Fibroblast of peridontal ligament (primary cell): ENCODE data around the gene CAMK2N1.
A peak's percentile ranks its signal among the peaks of the same experiment; 100 is the strongest.
"Not testable (repeated sequence)": the region's sequence is repeated elsewhere in the genome, so short reads cannot be mapped to it uniquely, and the experiment has no call there.

Source experiments
- DNase-seq: peaks from one replicate; pipeline ENCODE4 v3.0.0-alpha.2; 2010; ENCODE audit errors: extremely low read depth

The CAMK2N1 gene

DNA sequence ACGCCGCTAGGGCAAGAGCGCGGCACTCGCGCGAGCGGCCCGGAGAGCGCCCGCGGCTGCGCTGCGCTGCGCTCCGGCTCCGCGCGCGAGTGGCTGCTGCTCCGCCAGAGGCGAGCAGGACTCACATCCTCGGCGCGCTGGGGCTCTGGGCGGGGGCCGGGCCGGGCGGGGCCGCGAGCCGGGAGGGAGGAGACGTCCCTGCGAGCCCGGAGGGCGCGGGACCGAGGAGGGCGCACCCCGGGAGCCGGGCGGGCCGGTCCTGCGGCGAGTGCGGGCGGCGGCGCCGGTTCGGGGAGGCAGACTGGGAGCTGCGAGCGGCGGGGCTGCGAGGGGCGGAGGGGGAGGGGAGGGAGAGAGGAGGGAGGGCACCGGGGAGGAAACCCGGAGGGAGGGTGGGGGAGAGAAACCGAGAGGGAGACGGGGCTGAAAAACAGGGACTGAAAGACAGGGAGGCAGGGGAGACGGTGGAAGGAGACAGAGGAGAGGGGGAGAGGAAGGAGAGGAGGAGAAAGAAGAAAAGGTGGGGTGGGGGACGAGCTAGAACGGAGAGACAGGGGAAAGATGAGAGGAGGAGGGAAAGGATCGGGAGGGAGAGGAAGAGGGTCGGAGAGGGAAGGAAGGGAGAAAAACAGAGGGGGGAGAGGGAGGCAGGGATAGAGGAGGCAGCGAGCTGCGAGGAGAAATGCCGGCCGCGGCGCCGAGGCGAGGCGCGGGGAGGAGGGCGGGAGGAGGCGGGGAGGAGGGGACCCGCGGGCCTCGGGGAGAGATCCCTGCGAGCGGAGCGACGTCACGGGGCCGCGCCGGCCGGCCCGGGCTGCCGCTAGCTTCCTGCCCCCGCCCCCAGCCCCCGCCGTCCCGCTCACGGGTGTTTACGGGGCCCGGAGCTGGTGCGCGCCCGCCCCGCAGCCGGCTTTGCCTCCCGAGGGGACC is at the start of gene CAMK2N1:
Gene CAMK2N1 (minus strand): TSS at position 684 of the 930 bp plus-strand sequence. CDS start 831 bp downstream, outside the sequence.
- DNase-seq: peak; percentile 46

DNA sequence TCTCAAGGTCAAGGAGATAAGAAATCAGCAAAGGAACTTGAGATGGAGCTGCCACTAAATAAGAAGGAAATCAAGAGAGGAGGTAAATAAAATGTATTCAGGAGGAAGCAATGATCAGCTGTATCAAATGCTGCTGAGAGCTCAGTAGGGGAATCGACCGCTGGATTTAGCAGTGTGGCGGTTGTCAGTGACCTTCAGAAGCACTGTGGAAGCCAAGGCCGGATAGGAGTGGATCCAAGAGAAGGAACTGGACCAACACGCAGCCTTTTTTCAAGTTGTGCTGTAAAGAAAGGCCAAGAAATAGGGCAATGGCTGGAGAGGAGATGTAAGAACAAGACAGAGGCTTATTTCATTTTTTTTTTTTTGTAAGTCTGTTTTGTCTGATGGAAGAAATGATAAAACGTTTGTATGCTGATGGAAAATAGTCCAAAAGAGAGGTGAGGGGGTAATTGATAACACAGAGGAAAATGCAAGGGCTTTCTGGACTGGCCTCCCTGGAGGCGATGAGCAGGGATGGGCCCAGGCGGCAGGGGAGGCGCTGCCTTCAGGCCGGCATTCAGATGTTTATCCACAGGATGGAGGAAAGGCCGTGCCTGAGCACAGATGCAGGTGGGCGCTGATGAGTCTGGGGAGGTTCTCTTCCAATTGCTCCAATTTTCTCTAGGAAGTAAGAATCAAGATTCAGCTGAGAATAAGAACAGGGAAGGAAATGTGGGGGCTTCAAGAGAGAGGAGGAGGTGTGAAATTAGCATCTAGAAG is 48.8 kb upstream of the CAMK2N1 start:
- no peak for DNase-seq

DNA sequence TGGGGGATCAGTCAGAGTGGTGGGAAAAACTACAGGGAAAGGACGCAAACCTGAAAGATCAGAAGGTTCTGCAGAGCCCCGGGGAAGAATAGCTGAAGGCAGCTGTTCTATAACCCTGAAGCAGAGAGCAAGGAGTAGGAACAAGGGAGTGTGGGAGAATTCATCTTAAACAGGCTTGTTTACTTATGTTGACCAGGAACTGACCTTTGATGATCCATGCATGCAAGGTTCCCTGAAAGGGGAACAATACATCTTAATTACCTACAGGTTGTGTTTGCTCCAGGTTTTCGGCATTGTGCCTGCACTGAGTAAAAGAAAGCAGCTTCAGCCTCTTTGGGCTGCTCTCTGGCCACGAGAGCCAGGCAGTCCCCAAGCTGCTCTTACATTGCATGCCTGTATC is 47.6 kb upstream of the CAMK2N1 start:
- no peak for DNase-seq

DNA sequence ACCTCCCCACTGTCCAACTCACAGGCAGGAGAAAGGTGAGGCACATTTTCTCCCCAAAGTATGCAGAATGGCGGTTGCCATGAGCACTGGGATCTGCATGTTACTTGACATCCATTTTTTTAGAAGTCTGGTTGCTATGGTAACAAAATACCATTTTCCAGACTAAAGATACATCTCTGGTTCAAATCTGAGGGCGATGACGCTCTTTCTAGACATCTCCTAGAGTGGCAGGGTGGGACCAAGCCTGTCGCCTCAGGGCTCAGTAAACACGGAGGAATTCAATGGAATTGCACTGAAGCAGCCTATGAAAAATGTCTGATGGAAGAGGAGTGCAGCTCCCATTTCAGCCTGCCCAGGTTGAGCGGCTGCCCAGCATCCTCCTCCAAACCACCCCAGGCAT is 44.9 kb upstream of the CAMK2N1 start:
- DNase-seq: no peak

DNA sequence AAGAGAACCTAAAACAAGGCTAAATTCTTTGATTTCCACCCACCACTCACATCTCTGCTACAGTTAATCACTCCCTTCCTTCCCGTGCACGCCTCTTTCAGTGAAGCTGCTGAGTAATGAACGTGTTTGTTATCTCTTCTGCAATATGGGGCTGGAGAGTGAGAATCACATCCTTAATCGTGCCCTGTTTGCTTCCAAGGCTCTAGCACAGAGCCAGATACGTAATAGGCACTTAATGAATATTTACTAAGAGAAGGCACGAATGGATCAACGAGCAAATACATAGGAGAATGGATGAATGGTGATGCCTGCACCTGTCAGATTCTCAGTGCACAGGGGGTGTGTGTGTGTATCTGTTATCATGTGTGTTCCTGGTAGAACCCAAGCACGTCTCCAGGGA is 44.3 kb upstream of the CAMK2N1 start:
- no peak for DNase-seq

DNA sequence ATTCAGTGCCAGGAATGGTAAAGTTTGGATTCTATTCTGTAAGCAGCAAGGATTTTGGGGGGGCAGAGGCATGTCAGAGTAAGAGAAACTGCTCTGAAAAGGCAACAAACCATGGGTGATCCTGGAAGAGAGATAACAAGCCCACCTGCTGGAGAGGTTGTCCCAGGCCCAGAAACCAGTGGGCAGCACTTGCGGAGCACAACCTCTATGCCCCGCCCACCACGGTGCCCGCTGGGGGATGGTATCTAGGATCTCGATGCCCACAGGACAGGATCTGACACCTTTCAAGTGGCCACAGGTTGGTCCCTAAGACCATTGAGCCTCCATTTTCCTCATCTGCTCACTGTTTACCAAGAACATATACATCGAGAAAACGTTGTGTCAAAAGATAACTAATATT is 42.2 kb upstream of the CAMK2N1 start:
- DNase-seq: no peak

DNA sequence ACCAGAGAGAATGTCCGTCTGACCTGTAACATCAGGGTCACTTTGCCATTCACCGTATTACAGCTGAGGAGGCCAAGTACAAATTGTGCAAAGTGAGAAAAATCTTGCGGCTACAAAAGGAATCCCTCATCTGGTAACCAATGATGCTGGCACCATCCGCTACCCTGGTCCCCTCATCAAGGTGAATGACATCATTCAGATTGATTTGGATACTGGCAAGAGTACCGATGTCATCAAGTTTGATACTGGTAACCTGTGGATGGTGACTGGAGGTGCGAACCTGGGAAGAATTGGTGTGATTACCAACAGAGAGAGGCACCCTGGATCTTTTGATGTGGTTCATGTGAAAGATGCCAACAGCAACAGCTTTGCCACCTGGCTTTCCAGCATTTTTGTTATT is 40.3 kb upstream of the CAMK2N1 start:
- no peak for DNase-seq

DNA sequence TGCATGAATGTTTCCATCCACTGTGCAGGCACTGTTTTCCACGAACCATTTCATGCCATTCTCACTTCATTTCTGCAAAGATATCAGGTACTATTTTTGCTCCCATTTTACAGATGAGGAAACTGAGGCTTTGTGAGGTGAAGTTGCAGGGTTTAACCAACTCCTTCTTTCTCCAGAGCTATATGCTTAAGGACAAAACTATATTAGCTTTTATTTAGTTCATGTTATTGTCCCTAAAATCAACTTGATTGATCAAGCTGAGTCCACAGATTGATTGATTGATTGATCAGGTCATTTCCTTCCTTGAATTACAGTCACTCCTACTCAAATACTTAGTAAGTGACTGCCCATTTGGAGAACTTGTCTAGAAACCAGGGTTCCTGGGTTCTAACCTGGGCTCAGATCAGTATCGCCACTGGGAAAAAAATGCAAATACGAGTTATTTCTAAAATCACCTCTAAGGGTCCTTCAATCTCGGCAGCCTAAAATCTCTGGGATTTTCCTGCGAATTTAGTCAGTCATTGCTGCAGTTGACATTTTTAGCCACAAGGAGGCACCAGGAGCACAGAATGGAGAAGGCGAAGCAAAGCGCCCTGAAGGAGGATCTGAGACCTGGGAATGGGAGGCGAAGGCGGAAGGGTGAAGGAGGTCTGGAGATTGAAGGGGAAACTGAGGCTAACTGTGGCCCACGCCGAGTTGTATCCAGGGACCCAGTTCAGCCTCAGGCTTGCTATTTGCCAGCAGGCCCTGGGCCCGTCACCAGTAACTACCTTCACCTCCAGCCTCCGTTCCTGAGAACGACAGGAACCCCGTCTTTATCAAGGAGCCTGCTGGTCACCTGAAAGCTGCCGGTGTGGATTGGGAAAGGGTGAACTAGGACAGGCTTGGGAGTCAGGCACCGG is 36.2 kb upstream of the CAMK2N1 start:
- DNase-seq: peak; percentile 83

DNA sequence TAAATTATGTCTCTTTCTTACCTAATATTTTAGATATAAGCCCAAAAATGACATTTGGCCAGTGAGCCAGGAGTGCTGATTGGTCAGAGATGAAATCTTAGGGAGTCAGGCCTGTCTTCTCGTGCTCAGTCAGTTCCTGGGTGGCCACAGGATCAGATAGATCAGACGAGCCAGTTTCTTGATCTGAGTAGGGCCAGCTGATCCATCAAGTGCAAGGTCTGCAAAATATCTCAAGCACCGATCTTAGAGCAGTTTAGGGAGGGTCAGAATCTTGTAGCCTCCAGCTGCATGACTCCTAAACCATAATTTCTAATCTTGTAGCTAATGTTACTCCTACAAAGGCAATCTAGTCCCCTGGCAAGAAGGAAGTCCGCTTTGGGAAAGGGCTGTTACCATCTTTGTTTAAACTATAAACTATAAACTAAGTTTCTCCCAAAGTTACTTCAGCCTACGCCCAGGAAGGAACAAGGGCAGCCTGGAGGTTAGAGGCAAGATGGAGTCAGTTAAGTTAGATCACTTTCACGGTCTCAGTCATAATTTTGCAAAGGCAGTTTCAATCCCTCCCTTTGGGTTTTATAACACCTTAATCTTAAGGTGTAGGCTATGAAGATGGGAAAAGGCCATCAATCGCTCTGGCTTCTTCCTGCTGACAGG is 33.7 kb upstream of the CAMK2N1 start:
- not testable (repeated sequence) for DNase-seq

DNA sequence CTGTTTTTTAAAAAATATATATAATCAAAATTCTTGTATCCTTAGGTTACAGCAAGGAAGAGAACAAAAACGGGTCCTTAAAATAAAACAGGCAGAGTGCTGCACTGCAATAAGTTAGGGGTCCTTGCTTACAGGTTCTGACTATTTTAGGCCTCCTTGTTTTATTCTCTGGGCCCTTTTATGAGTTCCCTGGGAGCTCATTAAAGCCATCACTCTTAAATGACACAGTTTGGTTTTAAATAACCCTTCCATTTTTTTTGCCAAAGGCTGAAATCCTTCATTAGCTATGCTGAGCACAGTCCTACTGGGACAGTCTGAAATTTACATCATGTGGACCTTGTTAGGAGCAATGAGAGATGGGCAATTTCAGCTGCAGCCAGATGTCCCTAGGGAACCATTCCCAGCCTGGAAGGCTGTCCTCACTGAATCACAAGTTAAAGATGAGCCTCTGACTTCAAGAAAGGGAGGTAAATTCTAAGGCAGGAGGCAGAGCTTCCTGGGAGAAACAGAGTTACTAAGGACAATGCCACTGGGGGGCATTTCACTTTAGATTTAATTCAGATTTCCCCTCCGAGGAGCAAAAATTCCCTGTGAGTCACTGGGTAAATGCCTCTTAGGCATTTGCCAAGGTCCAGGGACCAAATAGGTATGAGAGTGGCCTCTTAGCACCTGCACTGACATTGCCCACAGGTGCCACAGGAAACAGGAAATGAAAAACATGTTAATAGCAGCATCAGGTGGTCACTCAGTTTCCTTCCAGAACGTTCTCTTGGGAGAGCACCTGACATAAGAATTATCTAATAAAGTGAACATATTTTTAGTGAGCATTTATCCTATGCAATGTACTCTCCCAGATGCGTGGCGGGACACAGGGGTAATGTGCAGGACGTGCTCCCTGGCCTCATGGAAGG is 25.8 kb upstream of the CAMK2N1 start:
- peak; percentile 29 for DNase-seq

DNA sequence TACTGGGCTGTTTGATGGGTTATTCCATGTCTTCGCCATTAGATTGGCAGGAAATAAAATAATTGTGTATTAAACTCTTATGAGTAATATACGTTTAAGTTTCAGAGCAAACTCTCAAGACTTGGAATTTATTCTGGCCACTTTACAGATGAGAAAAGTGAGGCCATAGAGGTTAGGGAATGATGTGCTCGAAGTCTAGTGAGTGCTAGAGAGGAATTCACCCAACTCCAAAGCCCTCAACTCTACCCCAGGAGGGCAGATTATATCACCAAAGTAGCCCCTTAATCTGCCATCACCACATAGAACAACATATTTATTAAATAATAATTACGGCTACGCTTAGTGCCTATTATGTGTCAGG is 22.4 kb upstream of the CAMK2N1 start:
- DNase-seq: no peak

DNA sequence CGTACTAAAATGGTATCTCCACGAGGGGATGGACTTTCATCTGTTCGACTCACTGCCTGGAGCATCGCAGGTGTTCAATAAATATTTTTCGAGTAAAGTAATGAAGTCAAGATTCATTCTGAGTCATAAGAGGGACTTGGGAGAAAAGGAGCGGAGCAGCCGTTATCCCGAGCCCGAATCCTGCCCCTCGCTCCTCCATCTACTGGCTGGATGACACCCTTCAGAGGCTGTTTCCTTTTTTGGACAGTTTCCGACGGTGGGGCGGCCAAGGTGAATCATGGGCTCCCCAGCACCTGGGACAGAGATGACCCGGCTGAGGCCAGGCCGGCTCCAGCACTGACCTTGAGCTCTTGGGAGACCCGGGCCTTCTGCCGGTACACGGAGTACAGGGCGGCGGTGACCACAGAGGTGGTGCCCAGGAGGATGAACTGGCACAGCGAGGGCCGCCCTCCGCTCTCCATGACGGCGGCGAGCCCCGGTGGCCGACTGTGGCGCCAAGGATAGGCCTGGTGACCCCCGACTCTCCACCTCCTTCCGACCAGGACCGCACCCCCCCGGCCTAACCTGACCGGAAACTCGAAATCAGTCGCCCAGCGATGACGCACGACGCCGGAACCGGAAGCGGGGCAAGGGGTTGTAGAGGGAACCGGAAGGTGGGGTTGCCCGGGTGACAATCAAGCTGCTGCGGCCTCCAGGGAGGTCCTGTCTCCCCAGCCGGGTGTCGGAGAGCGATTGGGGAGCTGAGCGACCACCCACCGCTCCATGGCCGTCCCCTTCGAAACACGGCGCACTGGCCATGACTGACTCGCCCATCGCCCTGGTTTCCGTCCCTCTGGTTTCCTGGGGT is 21.8 kb upstream of the CAMK2N1 start, which contains the start of gene MUL1:
Gene MUL1 (minus strand): TSS at position 588 of the 847 bp plus-strand sequence. CDS start 127 bp downstream, at position 461.
- DNase-seq: peak; percentile 91

DNA sequence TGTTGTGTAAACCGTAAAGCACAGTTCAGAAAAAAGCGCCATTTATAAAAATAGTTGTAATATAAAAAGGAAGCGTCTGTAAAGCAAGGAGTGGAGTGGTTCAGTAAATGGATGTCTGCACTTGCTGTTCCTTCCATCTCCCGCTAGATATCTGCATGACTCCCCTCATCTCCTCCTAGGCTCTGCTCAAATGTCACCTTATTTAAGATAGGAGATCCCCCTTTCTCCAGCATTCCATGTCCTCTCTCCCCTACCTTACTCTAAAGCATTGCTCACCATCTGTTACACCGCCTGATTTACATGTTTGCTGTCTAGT is 21.2 kb upstream of the CAMK2N1 start:
- DNase-seq: no peak

DNA sequence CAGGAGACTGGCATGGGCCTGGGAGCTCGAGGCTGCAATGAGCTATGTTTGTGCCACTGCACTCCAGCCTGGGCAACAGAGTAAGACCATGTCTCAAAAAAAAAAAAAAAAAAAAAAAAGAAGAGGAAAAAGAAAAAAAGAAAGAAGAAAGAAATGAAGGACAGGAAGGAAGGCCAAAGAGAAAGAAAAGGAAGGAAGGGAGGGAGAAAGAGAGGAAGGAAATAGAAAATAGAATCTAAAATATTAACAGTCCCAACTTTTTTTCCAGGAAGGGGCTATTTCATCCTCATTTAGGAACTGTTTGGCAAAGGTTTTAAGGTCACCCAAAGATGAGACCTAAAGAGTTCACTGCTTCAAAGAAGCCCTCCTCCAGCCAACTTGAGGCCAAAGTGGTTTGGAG is 19.5 kb upstream of the CAMK2N1 start:
- no peak for DNase-seq

DNA sequence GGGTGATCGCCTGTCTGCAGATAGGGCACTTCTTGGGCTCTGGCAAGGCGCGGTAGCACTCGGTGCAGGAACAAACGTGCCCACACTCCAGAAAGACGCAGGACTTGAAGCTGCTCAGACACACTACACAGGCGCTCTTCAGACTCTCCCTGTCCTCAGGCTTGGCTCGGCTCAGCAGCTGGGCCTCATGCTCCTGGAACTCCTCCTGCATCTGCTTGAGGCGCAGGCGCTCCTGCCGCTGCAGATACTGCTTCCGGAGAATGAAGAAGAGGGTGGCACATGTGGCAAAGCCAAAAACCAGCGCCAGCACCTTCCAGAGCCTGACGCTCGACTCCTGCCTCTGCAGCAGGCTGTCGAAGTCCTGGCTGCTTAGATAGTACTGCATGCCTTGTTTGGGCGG is 14.7 kb upstream of the CAMK2N1 start:
- DNase-seq: no peak

DNA sequence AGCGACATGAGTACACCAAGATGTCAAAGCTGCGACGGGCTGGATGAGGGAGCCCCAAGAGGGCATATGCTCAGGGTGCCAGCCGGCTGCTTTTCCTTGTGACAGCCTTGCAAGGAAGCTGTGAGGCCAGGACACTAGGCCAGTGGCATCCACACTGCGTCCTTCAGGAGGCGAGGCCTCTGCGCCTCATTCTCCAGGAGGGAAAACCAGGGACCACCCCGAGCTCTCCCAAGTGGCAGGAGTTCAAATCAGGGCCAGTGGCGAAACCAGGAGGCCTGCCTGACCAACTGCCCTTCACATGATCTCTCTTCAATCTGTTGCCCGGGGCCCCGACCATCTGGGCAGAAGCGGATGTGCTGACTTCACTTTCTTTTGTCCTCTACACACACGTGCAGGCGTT is 13.7 kb upstream of the CAMK2N1 start:
- no peak for DNase-seq

DNA sequence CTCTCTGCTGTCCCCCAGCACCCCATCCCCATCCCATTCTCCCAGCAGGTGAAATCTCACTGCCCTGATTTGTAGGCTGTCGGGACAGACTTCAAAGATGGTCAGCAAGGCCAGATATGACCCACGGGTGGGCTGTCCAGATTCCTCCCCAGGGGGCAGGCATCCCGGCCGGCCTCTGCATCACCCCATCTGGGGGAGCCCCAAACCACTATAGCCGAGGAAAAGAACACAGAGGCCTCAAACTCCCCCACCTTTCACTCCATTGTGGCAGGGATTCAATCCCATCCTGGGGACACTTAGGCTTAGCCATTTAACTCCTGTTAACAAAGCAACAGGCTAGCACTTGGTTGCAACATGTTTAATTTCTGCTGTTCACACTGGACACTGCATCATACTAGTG is 13.1 kb upstream of the CAMK2N1 start:
- DNase-seq: no peak

DNA sequence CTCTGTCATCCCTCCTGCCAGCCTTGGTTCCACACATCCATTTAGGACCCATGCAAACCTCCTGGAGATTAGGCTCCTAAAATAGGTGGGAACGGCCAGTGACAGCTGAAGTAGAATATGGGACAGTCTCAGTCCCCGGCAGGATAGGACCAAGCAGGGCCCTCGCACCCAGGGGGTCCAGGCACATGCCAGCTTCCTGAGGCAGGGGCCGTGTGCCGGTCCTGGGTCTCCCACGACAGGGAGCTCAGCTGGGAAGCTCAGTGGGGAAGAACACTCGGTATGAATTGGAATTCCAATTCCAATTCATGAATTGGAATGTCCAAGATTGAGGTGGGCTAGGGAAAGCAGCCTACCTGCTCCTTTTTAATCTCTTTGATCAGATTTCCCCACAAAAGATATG is 12.1 kb upstream of the CAMK2N1 start:
- no peak for DNase-seq

DNA sequence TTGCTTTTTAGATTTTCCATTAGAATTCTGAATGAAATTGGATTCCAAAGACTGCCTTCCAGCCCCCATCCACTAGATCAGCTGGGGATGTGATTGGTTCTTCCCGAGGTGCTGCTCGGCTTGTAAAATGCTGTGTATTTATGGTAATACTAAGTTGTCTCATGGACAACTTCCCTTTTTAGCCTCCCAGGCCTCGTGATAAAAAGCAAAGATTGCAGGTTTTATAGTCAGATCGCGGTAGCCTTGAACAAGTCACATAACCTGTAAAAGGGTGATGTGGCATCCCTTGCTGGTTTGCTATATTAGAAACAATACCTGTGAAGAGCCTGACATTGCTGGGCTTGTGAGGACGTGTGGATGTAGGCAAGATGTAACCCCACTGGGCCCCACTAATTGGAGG is 11.5 kb upstream of the CAMK2N1 start:
- no peak for DNase-seq
